GM12801 (cell line): ENCODE results near the gene ATRNL1.

ENCODE experiments used
- CTCF ChIP-seq: IDR thresholded peaks from one replicate; pipeline ENCODE4 v1.5.1; 2011; ENCODE audit warnings: control low read depth; ENCODE audit not compliant: insufficient read length; ENCODE audit errors: extremely low read depth

Gene ATRNL1

GRCh38 chr10:115164220-115164619 lies 71.1 kb downstream of the ATRNL1 start:
- no peak for TF ChIP-seq CTCF

GRCh38 chr10:115167751-115168150 lies 74.6 kb downstream of the ATRNL1 start:
- TF ChIP-seq CTCF: no peak

- TF ChIP-seq CTCF: no peak
Measured at GRCh38 chr10:115171392-115171960, 78.3 kb downstream of the ATRNL1 start.

- TF ChIP-seq CTCF: no peak
Measured at GRCh38 chr10:115173915-115174443, 80.8 kb downstream of the ATRNL1 start.

- no peak for TF ChIP-seq CTCF
Measured at GRCh38 chr10:115209133-115209532, 116.0 kb downstream of the ATRNL1 start.

GRCh38 chr10:115214829-115215228 lies 121.7 kb downstream of the ATRNL1 start:
- no peak for TF ChIP-seq CTCF

- TF ChIP-seq CTCF: no peak
Measured at GRCh38 chr10:115219203-115219602, 126.0 kb downstream of the ATRNL1 start.
